GM15510 (cell line): ENCODE measurements around the gene HCRTR2.

Experiments used
- POLR2A ChIP-seq: IDR thresholded peaks from 3 replicates; pipeline ENCODE4 v1.6.1; 2011; ENCODE audit warnings: borderline replicate concordance; ENCODE audit not compliant: insufficient read length; ENCODE audit errors: extremely low read depth

HCRTR2 gene

DNA sequence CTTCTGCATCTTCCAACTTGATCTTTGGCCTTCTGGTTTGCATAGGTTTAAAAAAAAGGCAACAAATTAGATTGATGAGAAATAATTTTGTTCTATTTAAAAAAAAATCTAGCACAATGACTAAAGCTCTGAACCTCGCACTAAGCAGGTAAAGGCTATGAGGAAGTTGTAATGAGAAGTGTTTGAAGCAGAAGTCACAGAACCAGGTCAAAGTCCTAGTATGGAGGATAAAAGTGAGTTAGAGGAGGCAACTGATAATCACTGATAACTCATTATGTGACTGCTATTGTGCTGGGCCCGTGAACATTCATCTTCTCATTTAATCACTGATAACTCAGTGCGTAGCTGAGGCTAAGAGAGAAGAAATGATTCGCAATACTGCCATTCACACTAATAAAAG is 106.9 kb downstream of the HCRTR2 start:
- TF ChIP-seq POLR2A = no peak

DNA sequence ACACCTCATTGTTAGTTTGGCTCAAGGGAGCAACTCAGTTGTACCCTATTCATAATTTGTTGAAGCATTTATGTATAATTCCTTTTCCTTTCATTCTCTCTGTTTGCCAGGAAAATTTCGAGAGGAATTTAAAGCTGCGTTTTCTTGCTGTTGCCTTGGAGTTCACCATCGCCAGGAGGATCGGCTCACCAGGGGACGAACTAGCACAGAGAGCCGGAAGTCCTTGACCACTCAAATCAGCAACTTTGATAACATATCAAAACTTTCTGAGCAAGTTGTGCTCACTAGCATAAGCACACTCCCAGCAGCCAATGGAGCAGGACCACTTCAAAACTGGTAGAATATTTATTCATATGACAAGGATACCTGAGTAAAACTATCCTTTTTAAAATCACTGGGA is 107.8 kb downstream of the HCRTR2 start:
- no peak for TF ChIP-seq POLR2A

DNA sequence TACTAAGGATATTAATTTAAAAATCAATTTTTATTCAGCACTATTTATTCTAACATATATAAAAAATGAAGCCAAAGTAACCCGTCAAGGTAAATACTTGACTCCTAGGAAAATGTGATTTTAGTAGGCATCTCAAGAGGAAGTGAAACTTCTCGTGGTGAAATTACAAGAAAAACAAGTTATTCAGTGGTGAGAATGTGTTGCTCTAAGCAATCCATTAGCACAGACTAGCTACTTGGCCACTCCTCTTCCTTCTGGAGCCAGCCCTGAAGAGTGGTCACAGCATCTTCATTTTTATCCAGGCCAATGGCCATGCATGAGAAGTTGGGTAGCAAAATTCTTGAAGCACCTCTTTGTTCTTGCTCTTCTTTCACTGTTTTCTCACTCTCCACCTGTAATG is 112.5 kb downstream of the HCRTR2 start:
- TF ChIP-seq POLR2A = no peak

DNA sequence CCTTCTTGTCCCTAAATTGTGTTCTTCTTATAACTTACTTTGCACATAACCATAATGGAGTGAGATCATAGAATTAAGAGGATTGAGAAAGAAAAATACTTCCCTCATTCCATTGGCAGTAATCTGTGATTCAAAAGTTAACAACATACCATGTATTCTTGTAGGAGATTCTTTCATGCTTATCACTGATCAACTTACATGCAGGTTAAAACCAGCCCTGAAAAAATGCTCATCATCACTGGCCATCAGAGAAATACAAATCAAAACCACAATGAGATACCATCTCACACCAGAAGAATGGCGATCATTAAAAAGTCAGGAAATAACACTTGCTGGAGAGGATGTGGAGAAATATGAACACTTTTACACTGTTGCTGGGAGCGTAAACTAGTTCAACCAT is 116.4 kb downstream of the HCRTR2 start:
- TF ChIP-seq POLR2A = no peak

DNA sequence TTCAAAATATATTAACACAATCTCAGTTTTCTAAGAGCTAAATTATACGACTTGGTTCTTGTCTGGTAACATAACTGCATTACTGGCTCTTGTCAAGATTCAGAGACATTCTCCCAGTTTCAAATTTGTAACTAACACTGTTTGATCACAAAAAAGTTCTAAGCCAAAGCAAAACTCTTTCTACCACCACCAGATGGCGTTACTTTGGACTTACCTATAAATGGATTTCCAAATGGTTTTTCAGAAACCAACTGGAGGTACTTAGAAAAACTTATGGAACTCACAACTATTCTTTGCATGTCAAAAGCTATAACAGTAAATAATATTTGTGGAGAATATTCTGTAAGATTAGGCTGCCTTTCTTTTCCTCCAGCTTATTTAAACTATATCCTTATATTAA is 118.8 kb downstream of the HCRTR2 start:
- TF ChIP-seq POLR2A = no peak

DNA sequence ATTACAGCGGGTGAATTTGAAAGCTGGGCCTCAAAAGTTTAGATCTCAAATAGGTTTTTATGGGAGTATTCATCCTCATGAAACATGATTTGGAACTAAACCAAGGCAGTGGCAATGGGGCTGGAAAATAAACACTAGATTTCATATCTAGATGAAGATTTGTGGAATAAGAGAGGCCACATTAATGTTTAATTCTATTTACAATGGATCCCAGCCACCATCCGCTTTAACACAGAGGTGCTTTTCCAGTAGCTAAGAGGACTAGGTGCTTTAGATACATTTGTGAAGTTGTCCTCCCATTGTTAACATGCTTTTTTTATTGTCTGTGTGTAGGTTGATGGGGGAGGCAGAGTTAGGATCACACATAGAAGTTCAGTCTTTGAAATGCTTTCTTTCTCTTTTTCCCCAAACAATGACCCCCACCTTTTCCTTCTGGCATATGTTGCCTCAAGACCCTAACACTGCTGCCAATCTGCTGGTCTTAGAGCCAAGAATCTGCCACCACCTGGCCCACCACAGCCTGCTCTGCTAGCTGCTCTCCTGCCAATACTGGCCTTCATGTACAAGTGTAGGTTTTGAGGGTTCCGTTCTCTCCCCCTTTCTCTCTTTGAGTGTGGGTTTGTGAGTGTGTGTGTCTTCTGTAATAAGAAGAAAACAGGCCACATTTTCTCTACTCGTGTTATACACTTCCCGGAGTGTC is 125.1 kb downstream of the HCRTR2 start:
- TF ChIP-seq POLR2A = no peak

DNA sequence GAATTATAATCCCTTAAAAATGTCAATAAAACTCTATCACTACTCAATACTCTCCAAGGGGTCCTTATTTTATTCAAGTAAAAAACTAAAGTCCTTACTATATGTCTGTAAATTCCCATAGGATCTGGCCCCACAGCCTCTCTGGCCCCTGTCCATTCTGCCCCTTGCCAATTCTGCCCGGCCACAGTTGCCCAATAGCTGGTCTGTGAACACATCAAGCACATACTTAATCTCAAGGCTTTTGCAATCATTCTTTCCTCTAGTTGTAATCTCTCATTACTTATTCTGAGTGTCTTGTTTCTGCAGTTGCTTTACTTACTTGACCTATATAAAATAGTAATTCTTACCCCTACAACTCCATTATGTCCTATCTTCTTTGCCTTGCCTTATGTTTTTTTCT is 130.4 kb downstream of the HCRTR2 start:
- no peak for TF ChIP-seq POLR2A

DNA sequence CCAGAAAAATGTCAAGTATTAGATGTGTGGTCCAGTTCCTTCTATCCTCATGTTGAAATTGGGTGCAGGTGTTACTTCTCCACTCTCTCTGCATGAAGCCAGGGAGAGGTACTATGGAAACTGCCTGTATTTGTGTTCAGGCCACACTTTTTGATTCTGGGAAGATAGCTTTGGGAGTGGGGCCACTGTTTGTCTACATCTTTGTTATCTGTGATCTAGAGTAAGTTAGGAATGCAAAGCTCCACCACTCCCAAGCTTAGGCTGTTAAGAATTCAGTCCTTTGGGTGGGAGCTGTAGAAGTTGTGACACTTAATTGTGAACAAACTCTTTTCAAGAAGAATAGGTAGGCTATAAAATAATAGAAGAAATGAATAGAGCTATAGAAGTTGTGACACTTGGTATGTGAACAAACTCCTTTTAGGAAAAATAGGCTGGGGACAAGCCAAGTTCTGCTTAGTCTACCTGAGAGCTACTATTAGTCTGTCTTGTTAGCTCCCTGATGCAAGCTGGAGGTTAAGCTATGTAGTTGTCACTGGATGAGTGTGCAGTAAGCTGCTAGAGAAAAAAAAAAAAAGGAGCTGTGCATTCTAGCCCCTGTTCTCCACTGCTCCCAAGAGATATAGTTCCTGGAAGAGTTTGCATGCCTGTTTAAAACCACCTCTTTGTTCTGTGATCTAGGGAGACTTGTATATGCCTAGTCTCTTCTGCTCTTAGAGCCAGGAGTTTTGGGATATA is 145.8 kb downstream of the HCRTR2 start:
- TF ChIP-seq POLR2A = no peak

DNA sequence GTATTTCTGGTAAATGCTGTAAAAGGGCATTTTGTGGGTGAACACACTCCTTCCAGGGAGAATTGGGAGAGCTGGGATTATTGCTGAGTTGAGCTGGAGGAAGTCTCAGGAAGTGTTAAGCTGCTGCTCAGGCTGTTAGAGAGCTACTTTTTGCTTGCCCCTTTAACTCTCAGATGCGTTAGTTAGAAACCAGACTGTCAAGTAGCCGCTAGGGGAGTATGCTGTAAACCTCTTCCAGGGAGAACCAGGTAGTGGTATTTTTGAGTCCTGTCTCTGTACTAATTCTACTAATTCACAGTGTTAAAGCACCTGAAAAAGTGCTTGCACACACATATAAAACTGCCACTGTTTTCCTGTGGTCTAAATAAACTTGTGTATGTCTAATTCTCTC is 146.4 kb downstream of the HCRTR2 start:
- TF ChIP-seq POLR2A = no peak

DNA sequence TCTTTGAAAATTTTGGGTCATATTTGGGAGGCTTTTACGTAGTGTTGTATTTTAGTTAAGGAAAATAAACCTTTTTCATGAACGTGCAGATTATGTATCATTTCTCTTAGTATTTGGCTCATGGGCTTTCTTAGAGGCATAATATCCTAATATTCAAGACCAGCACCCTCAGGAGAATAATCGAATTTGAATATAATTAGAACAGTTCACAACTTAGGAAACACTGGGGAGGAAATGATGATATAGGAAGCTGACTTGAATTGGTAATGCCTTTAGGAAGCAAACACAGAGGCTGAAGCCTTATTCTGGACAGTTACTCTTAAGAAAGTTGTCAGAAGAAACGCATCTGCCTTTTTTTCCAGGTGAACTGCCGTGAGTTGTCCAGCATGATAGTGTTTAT is 152.9 kb downstream of the HCRTR2 start, which contains the start of gene GFRAL:
GFRAL (plus strand) TSS at position 301 of the 400 bp plus-strand sequence; CDS start at position 387, 86 bp downstream.
- TF ChIP-seq POLR2A = no peak
